Testis (tissue), 2 donors: Measurements from ENCODE around the gene CD274.

Source experiments
- CTCF ChIP-seq, 3 experiments: fragments of 450-650 bp in 2 of 3; fragments of 200-600 bp in 1 of 3; sonication (generic) in 1 of 3; IDR thresholded peaks; one replicate each; pipeline ENCODE4 v1.5.1; 2016 to 2019; ENCODE audit warnings: antibody characterized with exemption in 3 of 3, mild to moderate bottlenecking in 2 of 3, moderate library complexity in 1 of 3
- POLR2A ChIP-seq: fragments of 450-650 bp; IDR thresholded peaks from one replicate; pipeline ENCODE4 v1.6.1; 2017; ENCODE audit warnings: antibody characterized with exemption, mild to moderate bottlenecking, moderate library complexity

DNA sequence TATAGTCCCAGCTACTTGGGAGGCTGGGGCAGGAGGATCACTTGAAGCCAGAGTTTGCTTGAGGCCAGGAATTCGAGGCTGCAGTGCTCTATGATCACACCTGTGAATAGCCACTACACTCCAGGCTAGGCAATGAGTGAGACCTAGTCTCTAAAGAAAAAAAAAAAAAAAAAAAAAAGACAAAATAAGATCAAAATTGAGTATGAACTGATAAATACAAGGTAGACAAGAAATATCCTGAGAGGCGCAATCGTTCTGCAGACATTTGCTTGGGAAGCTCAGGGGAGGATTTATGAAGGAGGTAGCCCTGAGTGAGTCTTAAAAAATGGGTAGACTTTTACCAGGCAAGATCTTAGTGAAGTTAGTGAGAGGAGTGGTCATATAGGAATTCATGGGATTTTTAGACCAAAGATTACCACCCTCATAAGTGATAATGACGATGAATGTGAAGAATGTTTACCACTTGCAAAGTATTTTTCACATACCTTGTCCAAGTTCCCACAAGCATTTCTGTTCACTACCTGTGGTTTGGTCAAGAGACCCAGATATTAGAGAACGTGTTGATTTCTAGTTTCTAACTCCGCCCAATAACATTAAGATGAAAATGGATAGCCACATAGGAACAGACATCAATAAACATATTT lies 64.4 kb downstream of the CD274 start:
- TF ChIP-seq CTCF (IDR thresholded peaks at IDR 0.05) (no peak), POLR2A (no peak)
